ENCODE data around the gene CCDC8.

The CCDC8 gene

GRCh38 chr19:46386996-46387712 lies 26.2 kb downstream of the CCDC8 start:
- H3K4me3 ChIP-seq (ENCODE audit: low read depth, low read length), result no peak overlapping the region
- no peak for DNase-seq (ENCODE audit: low read depth)
- TF ChIP-seq, protein P1, sequence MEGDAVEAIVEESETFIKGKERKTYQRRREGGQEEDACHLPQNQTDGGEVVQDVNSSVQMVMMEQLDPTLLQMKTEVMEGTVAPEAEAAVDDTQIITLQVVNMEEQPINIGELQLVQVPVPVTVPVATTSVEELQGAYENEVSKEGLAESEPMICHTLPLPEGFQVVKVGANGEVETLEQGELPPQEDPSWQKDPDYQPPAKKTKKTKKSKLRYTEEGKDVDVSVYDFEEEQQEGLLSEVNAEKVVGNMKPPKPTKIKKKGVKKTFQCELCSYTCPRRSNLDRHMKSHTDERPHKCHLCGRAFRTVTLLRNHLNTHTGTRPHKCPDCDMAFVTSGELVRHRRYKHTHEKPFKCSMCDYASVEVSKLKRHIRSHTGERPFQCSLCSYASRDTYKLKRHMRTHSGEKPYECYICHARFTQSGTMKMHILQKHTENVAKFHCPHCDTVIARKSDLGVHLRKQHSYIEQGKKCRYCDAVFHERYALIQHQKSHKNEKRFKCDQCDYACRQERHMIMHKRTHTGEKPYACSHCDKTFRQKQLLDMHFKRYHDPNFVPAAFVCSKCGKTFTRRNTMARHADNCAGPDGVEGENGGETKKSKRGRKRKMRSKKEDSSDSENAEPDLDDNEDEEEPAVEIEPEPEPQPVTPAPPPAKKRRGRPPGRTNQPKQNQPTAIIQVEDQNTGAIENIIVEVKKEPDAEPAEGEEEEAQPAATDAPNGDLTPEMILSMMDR (IDR thresholded peaks at IDR 0.05; ENCODE audit: low read depth, low read length, missing control alignments), result no peak
- in situ Hi-C loops (cut with HindIII; ENCODE audit: low sequenced_read_pairs), result no loop called here

GRCh38 chr19:46386151-46386550 lies 27.2 kb downstream of the CCDC8 start:
- in situ Hi-C loops (cut with HindIII; ENCODE audit: low sequenced_read_pairs), result no loop called here
- TF ChIP-seq, protein P1 (IDR thresholded peaks at IDR 0.05; ENCODE audit: low read depth, low read length, missing control alignments), result no peak
- H3K4me3 ChIP-seq (ENCODE audit: low read depth, low read length), result no peak overlapping the region
- DNase-seq (ENCODE audit: low read depth), result no peak

- in situ Hi-C loops (cut with HindIII; ENCODE audit: low sequenced_read_pairs), result no loop called here
- no peak for DNase-seq (ENCODE audit: low read depth)
- TF ChIP-seq, protein P1 (IDR thresholded peaks at IDR 0.05; ENCODE audit: low read depth, low read length, missing control alignments), result no peak
- no peak overlapping the region for H3K4me3 ChIP-seq (ENCODE audit: low read depth, low read length)
Observed at GRCh38 chr19:46385636-46386035, 27.7 kb downstream of the CCDC8 start.

DNA sequence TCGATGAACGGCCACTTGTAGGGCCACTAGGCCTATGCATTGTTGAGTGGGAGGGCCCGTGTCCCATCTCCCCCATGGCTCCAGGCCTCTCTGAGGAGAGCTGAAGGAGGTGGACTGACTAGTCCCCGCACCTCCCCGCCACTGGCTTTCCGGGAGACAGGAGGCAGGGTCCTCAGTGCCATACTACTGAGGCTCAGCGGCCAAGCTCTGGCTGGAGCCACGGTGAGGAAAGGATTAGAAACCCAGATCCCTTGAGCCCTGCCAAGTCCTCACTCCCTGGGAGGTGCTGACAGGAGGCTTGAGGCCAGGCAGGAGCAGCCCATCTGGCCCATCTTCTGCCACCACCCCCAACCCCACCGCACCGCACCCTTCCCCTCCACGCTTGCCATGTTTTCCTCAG lies 29.0 kb downstream of the CCDC8 start:
- TF ChIP-seq, protein P1 (IDR thresholded peaks at IDR 0.05; ENCODE audit: low read depth, low read length, missing control alignments), result no peak
- in situ Hi-C loops (cut with HindIII; ENCODE audit: low sequenced_read_pairs), result no loop called here
- H3K4me3 ChIP-seq (ENCODE audit: low read depth, low read length), result no peak overlapping the region
- DNase-seq (ENCODE audit: low read depth), result no peak

DNA sequence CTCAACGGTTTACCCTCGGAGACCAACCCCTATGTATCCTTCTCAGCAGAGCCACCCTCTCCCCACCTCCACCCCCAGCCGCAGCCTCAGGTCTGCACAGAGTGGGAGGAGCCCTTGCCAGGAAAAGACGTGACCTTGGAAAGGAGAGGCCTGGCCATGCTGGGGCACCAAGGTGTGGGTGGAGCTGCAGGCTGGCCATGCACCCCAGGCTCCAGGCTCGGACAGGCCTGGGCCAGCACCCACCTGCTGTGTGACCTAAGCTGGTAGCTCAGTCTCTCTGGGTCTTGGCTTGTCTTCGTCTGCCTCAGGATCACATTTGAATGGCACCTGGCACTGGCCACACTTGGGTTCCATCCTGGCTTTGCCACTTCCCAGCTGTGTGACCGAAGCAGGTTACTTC lies 29.5 kb downstream of the CCDC8 start:
- H3K4me3 ChIP-seq (ENCODE audit: low read depth, low read length), result no peak overlapping the region
- TF ChIP-seq, protein P1 (IDR thresholded peaks at IDR 0.05; ENCODE audit: low read depth, low read length, missing control alignments), result no peak
- DNase-seq (ENCODE audit: low read depth), result no peak
- in situ Hi-C loops (cut with HindIII; ENCODE audit: low sequenced_read_pairs), result no loop called here

- in situ Hi-C loops (cut with HindIII; ENCODE audit: low sequenced_read_pairs), result no loop called here
- DNase-seq (ENCODE audit: low read depth), result no peak
- H3K4me3 ChIP-seq (ENCODE audit: low read depth, low read length), result no peak overlapping the region
- TF ChIP-seq, protein P1 (IDR thresholded peaks at IDR 0.05; ENCODE audit: low read depth, low read length, missing control alignments), result no peak
Observed at GRCh38 chr19:46383171-46383815, 30.1 kb downstream of the CCDC8 start.
